Measurements from ENCODE around the gene RAPH1. TPM values are rescaled to one million over a fixed set of nuclear protein-coding genes. Genes with fewer than 3 reads are reported as not detected.
"Not testable (repeated sequence)": the region's sequence is repeated elsewhere in the genome, so short reads cannot be mapped to it uniquely, and the experiment has no call there.

RAPH1 gene
- total and polyA plus RNA-seq, 2 experiments from 2014 or later: 12.9 to 22.1 TPM

GRCh38 chr2:203510256-203510940 lies 24.7 kb downstream of the RAPH1 start:
- no peaks in the 10 kb centered on the region for H3K27me3 ChIP-seq
- peaks cover 4% of the 10 kb centered on the region for H4K20me1 ChIP-seq (ENCODE audit: insufficient read depth, poor library complexity, severe bottlenecking)
- H3K27ac ChIP-seq: peak overlapping the region; percentile 23
- H3K9me3 ChIP-seq (ENCODE audit: low read depth): no peaks in the 10 kb centered on the region
- peak overlapping the region; percentile 35 for H3K4me2 ChIP-seq
- H3K9me2 ChIP-seq (replicated peaks; ENCODE audit: insufficient read depth): no peaks in the 10 kb centered on the region
- no peak for TF ChIP-seq EZH2 (IDR thresholded peaks at IDR 0.05; ENCODE audit: borderline replicate concordance)
- TF ChIP-seq, protein P1, sequence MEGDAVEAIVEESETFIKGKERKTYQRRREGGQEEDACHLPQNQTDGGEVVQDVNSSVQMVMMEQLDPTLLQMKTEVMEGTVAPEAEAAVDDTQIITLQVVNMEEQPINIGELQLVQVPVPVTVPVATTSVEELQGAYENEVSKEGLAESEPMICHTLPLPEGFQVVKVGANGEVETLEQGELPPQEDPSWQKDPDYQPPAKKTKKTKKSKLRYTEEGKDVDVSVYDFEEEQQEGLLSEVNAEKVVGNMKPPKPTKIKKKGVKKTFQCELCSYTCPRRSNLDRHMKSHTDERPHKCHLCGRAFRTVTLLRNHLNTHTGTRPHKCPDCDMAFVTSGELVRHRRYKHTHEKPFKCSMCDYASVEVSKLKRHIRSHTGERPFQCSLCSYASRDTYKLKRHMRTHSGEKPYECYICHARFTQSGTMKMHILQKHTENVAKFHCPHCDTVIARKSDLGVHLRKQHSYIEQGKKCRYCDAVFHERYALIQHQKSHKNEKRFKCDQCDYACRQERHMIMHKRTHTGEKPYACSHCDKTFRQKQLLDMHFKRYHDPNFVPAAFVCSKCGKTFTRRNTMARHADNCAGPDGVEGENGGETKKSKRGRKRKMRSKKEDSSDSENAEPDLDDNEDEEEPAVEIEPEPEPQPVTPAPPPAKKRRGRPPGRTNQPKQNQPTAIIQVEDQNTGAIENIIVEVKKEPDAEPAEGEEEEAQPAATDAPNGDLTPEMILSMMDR (IDR thresholded peaks at IDR 0.05; ENCODE audit: poor library complexity): no peak
- TF ChIP-seq EZH2phosphoT487 (IDR thresholded peaks at IDR 0.05; ENCODE audit: low read depth, severe bottlenecking, unreplicated experiment): no peak
- H2AFZ ChIP-seq: no peak overlapping the region
- no peak overlapping the region for H3K4me3 ChIP-seq
- DNase-seq (ENCODE audit: low spot score): no peak
- no peaks in the 10 kb centered on the region for H3K4me1 ChIP-seq (ENCODE audit: insufficient read depth)
- WGBS (ENCODE audit: low lambda C conversion rate, missing lambda C conversion rate): 86% methylated on average over 2 of the region's 2 CpGs
- peaks cover 80% of the 10 kb centered on the region for H3K79me2 ChIP-seq
- no peaks in the 10 kb centered on the region for H3K36me3 ChIP-seq (replicated peaks; ENCODE audit: insufficient read depth, low read depth)

DNA sequence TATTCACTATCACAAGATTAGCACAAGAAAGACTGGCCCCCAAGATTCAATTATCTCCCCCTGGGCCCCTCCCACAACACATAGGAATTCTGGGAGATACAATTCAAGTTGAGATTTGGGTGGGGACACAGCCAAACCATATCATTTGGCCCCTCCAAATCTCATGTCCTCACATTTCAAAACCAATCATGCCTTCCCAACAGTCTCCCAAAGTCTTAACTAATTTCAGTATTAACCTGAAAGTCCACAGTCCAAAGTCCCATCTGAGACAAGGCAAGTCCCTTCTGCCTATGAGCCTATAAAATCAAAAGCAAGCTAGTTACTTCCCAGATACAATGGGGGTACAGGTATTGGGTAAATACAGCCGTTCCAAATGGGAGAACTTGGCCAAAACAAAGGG lies 31.6 kb downstream of the RAPH1 start:
- peaks cover 95% of the 10 kb centered on the region for H3K79me2 ChIP-seq
- H3K4me3 ChIP-seq; DNase-seq (ENCODE audit: low spot score); H2AFZ ChIP-seq; H3K9me3 ChIP-seq (ENCODE audit: low read depth); H3K4me1 ChIP-seq (ENCODE audit: insufficient read depth); H3K36me3 ChIP-seq (replicated peaks; ENCODE audit: insufficient read depth, low read depth); H3K27me3 ChIP-seq; H3K4me2 ChIP-seq; H3K9me2 ChIP-seq (replicated peaks; ENCODE audit: insufficient read depth); H3K27ac ChIP-seq; H4K20me1 ChIP-seq (ENCODE audit: insufficient read depth, poor library complexity, severe bottlenecking): not testable (repeated sequence)
- 96% methylated on average over 1 of the region's 1 CpG for WGBS (ENCODE audit: low lambda C conversion rate, missing lambda C conversion rate)

DNA sequence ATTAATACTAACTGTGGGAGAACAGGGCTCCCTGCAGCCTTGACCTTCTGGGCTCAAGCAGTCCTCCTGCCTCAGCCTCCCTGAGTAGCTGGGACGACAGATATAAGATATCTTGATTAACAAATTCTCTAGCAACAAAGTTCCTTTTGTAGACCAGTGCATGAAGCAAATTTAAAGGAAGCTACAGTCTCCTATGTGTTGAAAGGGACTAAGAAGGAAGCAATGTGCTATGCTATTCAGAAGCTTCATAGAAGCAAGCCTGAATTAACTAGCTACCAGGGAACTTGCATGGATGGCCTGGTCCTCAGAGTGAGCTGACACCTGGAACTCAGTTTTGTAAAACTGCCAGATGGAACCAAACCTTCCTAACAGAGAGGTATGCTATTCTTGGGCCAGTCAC lies 33.2 kb downstream of the RAPH1 start:
- no peaks in the 10 kb centered on the region for H3K9me3 ChIP-seq (ENCODE audit: low read depth)
- no peak overlapping the region for H2AFZ ChIP-seq
- TF ChIP-seq EZH2 (IDR thresholded peaks at IDR 0.05; ENCODE audit: borderline replicate concordance) (no peak), EZH2phosphoT487 (IDR thresholded peaks at IDR 0.05; ENCODE audit: low read depth, severe bottlenecking, unreplicated experiment) (no peak)
- TF ChIP-seq, protein P1 (IDR thresholded peaks at IDR 0.05; ENCODE audit: poor library complexity): no peak
- no peak overlapping the region for H3K27ac ChIP-seq
- H3K79me2 ChIP-seq: peaks cover 93% of the 10 kb centered on the region
- H3K9me2 ChIP-seq (replicated peaks; ENCODE audit: insufficient read depth): no peaks in the 10 kb centered on the region
- no peaks in the 10 kb centered on the region for H3K27me3 ChIP-seq
- H3K4me2 ChIP-seq: no peak overlapping the region
- DNase-seq (ENCODE audit: low spot score): no peak
- no peaks in the 10 kb centered on the region for H3K36me3 ChIP-seq (replicated peaks; ENCODE audit: insufficient read depth, low read depth)
- 96% methylated on average over 1 of the region's 1 CpG for WGBS (ENCODE audit: low lambda C conversion rate, missing lambda C conversion rate)
- H4K20me1 ChIP-seq (ENCODE audit: insufficient read depth, poor library complexity, severe bottlenecking): peaks cover 3% of the 10 kb centered on the region
- H3K4me3 ChIP-seq: no peak overlapping the region
- H3K4me1 ChIP-seq (ENCODE audit: insufficient read depth): no peaks in the 10 kb centered on the region

DNA sequence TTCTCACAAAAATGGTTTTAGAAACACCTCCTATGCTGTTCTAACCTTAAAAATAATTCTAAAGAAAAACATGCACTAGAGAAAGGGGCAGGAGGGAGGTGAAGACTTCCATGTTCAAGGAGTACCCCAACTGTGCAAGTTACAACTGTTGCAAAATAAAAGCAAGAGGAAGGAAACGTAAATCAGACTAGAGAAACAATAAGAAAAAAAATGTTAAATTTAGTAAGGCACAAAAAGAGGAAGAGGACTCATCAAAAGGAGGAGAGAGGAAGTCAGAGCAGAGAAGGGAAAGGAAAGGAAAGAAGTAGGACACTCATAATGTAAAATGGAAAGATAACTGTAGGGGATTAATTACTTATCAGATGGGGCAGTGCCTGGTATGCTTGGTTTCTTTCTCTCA lies 34.1 kb downstream of the RAPH1 start:
- Histone ChIP-seq H4K20me1 (ENCODE audit: insufficient read depth, poor library complexity, severe bottlenecking) (peaks cover 3% of the 10 kb centered on the region), H3K4me2 (no peak overlapping the region), H3K36me3 (replicated peaks; ENCODE audit: insufficient read depth, low read depth) (no peaks in the 10 kb centered on the region), H3K27me3 (no peaks in the 10 kb centered on the region), H3K79me2 (peaks cover 94% of the 10 kb centered on the region), H3K4me3 (no peak overlapping the region), H3K4me1 (ENCODE audit: insufficient read depth) (no peaks in the 10 kb centered on the region), H3K27ac (no peak overlapping the region), H3K9me2 (replicated peaks; ENCODE audit: insufficient read depth) (no peaks in the 10 kb centered on the region), H3K9me3 (ENCODE audit: low read depth) (no peaks in the 10 kb centered on the region), H2AFZ (no peak overlapping the region)
- 94% methylated on average over 1 of the region's 1 CpG for WGBS (ENCODE audit: low lambda C conversion rate, missing lambda C conversion rate)
- TF ChIP-seq EZH2 (IDR thresholded peaks at IDR 0.05; ENCODE audit: borderline replicate concordance) (no peak), EZH2phosphoT487 (IDR thresholded peaks at IDR 0.05; ENCODE audit: low read depth, severe bottlenecking, unreplicated experiment) (no peak)
- TF ChIP-seq, protein P1 (IDR thresholded peaks at IDR 0.05; ENCODE audit: poor library complexity): no peak
- DNase-seq (ENCODE audit: low spot score): no peak

All from hepatocyte (in vitro differentiated cells).